KBM-7 (cell line): ENCODE data around the gene FGFR4.
"Not testable (repeated sequence)": the region's sequence is repeated elsewhere in the genome, so short reads cannot be mapped to it uniquely, and the experiment has no call there.

ENCODE experiments used
- DNase-seq: peaks from one replicate; pipeline ENCODE4 v3.0.0-alpha.2; 2015
- in situ Hi-C: fragments of 300-500 bp; cut with MboI; formaldehyde crosslinking; loops from 2 replicates; pipeline ENCODE4 v1.14.3; 2020; ENCODE audit warnings: low sequenced_read_pairs, low pct_unique_long_range_greater_than_20kb, mixed read lengths

The FGFR4 gene

GRCh38 chr5:177086654-177087397, at the start of gene FGFR4:
TSS of gene FGFR4 (plus strand) at chr5:177086915. CDS start at chr5:177089603, 2,688 bp downstream.
- peak; percentile 79 for DNase-seq
- in situ Hi-C loops: loop anchor here (25.0 kb wide), 1 partner anchor 425 kb away; no protein-coding TSS in a partner anchor

DNA sequence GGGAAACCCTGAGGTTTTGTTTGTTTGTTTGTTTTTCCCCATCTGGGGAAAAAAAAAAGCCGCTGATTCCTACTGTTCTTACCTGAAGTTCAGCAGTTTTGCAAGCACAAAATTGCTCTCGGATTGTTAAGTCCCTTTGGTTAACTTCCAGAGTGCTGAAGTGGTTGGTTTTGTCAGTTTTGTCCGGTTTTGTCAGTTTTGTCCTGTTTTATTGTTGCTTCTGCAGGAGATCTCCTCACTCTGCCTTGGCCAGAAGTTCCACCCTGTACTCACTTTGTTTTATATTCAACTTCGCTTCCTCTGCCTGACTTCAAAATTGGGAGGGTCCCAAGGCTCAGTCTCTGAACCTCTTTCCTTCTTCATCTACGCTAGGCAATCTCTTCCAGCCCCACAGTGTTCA, 49.8 kb upstream of the FGFR4 start:
- in situ Hi-C loops: no loop called here
- DNase-seq: no peak

- in situ Hi-C loops: no loop called here
- DNase-seq: no peak
Measured at GRCh38 chr5:177040814-177041420, 45.8 kb upstream of the FGFR4 start.

GRCh38 chr5:177041936-177042335, 44.8 kb upstream of the FGFR4 start:
- no peak for DNase-seq
- in situ Hi-C loops: no loop called here

- DNase-seq: no peak
- in situ Hi-C loops: no loop called here
Measured at GRCh38 chr5:177043114-177043513, 43.6 kb upstream of the FGFR4 start.

GRCh38 chr5:177043958-177044357, 42.8 kb upstream of the FGFR4 start:
- no peak for DNase-seq
- in situ Hi-C loops: no loop called here

GRCh38 chr5:177044641-177045040, 42.1 kb upstream of the FGFR4 start:
- DNase-seq: no peak
- in situ Hi-C loops: no loop called here

GRCh38 chr5:177045631-177046030, 41.1 kb upstream of the FGFR4 start:
- DNase-seq: no peak
- in situ Hi-C loops: no loop called here

- in situ Hi-C loops, DNase-seq: not testable (repeated sequence)
Measured at GRCh38 chr5:177048531-177048930, 38.2 kb upstream of the FGFR4 start.

GRCh38 chr5:177049285-177049684, 37.4 kb upstream of the FGFR4 start:
- in situ Hi-C loops: no loop called here
- DNase-seq: no peak

GRCh38 chr5:177064500-177065277, 22.0 kb upstream of the FGFR4 start:
- no peak for DNase-seq
- in situ Hi-C loops: no loop called here

- in situ Hi-C loops: no loop called here
- DNase-seq: no peak
Measured at GRCh38 chr5:177065491-177065890, 21.2 kb upstream of the FGFR4 start.

DNA sequence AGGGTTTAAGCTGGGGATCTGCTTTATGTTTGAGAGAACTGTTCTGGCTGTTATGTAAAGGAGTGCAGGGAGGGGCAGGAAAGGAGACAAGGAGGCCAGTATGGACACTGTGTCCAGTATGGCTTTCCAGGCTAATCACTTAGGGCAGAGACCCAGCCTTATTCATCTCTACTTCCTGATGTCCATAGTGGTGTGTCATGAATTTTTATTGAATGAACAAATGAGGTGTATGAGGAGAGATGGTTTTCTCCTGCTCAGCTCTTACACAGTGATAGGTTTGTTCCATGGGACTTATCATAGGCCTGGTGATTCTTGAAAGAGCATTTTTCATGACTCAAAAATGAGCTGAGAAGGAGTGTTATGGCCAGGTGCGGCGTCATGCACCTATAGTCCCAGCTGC, 20.5 kb upstream of the FGFR4 start:
- in situ Hi-C loops: no loop called here
- no peak for DNase-seq

- DNase-seq: no peak
- in situ Hi-C loops: no loop called here
Measured at GRCh38 chr5:177067503-177067902, 19.2 kb upstream of the FGFR4 start.

DNA sequence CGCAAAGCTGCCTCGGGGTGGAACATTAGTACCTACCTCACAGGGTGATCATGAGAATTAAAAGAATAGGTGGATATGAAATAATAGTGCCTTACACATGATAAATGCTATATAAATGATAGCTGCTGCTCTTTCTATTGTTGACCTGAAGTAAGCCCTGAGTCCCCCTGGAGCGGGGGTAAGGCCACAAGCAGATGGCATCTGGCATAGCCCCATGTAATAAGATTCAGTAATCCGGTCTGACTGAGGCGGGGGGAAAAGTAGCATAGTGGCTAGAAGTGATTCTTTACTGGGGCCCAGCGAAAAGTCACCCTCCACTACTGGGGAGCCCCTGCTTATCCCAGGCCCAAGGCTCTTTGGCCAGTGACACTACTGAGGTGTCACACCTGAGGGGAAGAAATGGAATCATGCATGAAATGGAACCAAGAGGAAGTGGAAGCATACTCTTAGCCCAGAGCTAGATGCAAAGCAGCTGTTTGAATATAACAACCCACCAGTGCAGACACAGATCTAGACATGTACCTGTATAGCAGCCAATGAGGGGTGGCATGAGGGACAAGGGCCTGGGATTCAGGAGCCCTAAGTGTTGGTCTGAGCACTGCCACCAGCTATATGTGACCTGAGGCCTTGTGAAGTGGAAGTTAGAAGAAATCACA, 16.1 kb upstream of the FGFR4 start:
- DNase-seq: no peak
- in situ Hi-C loops: no loop called here

- in situ Hi-C loops: no loop called here
- peak; percentile 93 for DNase-seq
Measured at GRCh38 chr5:177071666-177072385, 14.9 kb upstream of the FGFR4 start.

DNA sequence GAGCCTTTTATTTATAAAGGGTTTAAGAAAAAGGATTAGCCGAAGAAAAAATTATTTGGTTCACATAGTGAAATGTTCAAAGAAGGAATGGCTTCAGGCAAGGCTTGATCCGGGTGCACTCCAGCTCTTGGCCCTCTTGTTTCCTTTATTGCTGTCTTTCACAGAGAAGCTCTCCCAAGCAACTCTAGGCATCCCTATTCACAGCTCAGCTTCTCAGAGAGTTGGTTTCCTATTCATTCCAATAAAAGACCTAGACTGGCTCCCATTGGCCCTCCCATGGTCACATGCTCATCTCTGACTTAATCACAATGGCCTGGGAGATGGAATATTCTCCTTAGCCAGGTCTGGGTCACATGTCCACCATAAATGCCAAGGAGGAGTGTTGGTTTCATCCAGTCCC, 9.4 kb upstream of the FGFR4 start:
- no peak for DNase-seq
- in situ Hi-C loops: loop anchor here (25.0 kb wide), 1 partner anchor 415 kb away; no protein-coding TSS in a partner anchor

DNA sequence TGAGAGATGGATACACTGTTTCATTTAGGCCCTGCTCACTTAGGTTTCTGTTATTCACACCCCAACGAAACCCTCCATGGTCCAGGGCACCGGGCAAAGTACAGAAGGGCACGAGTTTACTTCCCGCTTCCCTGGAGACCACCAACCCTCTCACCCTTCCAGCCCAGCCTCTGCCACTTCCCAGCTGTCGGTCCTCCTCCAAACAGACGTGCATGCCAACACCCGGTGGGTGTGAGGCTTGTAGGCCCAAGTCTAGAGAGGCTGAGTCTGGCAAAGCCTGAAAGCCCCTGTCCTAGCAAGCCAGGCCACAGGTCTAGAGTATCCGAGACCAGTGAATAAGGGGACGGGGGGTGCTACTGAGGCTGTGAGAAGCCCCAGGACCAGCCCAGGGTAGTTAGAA, 7.1 kb upstream of the FGFR4 start:
- in situ Hi-C loops: loop anchor here (25.0 kb wide), 1 partner anchor 417 kb away; no protein-coding TSS in a partner anchor
- DNase-seq: no peak

DNA sequence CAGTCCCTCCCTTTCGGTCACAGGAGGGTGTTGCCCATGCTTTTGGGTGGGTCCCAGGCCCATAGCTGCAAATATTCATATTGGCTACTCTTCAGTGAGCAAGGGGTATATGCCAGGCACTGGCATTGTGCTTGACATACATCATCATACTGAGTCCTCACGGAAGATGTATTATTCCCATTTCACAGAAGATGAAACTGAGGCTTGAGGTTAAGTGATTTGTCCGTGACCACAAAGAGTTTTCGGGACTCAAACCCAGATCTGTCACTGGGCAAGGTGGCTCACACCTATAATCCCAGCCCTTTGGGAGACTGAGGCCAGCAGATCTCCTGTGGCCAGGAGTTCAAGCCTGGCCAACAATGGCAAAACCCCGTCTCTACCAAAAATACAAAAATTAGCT, 6.5 kb upstream of the FGFR4 start:
- in situ Hi-C loops: loop anchor here (25.0 kb wide), 1 partner anchor 418 kb away; no protein-coding TSS in a partner anchor
- no peak for DNase-seq
